GM21576 (cell line): ENCODE measurements around the gene NMRK2.

Source experiments
- ATAC-seq: cut with Tn5 transposase; IDR thresholded peaks from one replicate; pipeline ENCODE4 v1.9.1; 2021; ENCODE audit warnings: mild to moderate bottlenecking, moderate library complexity; ENCODE audit not compliant: unreplicated experiment

The NMRK2 gene

DNA sequence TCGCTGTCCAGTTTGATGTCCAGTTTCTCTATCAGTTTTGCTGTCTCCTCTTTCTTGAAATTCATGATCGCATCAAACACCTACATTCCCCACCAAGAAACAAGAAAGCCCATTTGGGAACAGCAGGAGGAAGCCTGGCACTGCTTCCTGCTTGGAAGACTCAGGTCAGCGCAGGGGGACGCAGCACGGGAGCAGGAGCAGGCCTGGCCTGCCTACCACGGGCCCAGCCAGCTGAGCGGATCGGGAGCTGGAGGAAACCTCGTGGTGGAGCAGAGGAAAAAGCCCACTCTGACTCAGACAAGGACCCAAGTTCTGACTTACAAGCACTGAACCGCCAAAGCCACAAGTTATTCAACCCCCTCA lies 48.5 kb downstream of the NMRK2 start:
- ATAC-seq: no peak

DNA sequence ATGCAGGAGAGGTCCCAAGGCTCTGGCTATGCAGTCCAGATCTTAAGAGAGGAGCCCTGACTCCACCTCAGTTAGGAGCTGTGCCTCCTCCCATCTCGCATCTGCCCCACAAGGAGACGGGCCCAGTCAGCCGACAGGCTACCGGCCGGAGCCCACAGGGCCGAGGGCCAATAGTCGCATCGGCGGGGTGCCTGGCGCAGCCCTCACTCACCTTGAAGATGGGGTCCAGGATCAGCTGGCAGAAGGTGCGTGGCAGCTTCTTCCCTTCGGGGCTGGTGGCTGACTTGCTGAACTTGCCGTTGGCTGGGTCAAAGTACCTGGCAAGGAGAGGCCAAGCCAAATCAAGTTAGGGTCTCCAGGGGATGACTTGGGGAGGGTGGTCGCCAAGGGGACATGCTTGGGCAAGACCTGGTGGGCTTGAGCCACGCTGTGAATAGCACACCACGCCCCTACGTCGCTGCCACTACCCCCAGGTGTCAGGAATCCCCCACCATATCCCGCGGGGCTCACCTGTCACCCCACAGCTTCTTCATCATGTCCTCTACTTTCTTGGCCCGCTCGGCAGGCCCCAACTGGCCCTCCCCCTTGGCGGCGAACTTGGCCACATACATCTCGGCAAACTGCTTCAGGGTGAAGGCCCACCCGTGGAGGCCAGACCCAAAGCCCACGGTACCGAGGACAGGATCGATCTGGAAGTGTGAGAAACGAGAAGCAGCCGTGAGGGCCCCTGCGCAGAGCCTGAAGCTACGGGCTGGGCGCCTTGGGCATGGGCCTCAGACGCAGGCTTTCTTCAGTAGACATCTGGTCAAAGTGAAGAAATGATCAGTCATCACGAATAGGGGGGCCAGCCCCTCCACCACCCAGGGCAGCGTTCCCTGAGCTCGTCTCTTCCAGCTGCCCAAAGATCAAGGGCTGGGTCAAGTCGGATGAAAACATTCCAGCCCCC lies 49.1 kb downstream of the NMRK2 start:
- ATAC-seq: no peak

DNA sequence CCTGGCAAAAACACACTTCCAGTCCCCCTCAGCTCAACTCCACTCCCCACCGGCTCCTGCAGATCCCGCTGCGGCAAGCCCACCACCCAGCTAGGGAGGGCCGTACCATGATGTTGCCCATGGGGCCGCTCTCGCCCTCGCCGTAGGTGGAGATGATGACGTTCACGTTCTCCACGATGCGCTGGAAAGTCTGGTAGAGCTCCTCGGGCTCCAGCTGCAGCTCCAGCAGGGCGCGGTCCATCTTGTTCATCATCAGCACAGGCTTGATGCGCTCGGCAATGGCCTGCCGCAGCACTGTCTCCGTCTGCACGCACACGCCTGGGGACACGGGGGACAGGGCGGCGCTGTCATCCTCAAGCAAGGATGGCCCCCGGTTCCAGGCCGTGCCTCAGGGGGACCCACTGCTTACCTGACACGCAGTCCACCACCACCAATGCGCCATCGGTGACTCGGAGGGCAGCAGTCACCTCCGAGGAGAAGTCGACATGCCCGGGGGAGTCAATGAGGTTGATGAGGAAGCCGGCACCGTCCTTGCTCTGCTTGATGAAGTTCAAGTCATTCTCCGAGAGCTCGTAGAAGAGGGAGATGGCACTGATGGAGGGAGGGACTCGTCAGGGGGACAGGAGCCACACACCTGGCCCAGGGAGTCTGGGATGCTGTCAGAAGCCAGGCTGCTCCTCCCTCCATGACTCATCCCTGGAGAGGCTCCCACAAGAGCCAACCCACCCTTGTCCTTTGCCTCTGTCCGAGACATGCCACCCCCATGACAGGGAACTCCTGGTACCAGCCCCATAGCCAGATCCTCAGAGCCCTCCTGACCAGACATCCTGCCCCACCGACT lies 50.1 kb downstream of the NMRK2 start:
- ATAC-seq: no peak

DNA sequence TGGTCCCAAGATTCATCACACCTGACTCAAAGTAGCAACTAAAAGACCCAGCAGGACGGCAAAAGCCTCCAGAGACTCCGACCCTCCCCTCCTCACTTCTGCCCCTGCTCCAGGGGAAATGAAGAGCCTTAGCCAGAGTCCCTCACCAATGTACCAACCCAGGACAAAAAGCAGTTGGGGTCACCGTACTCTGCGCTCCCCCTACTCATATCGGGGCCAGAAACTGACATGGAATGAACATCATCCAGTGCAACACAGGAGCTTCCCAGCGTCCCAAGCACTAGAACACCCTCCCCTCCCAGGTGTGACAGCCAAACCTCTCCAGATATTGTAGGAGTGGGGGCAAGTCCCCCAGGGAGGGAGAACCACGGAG lies 50.7 kb downstream of the NMRK2 start:
- no peak for ATAC-seq

DNA sequence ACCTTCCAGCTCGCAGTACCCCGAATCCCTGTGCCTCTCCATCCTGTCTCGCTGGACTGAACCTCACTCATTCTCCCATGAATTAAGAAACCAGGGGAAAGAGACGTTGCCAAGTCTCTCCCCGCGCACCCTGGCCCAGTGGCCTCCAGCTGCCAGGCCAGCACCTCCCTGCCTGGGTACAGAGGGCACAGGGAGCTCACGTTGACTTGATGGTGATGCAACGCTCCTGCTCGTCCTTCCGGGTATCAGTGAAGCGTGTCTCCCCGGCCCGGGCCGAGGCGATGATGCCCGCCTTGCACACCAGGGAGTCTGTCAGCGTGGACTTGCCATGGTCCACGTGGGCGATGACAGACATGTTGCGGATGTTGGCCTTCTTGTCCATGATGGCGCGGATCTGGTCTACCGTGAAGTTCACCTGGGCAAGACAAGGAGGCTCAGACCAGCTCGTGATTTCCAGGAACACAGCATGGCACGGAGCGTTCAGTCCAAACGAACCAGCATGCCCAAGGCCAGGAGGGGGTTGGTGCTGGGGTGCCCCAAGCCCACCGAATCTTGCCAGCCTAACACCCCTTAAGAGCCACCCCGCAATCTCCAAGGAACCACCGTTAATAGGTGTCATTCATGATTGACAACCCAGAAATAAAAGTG lies 51.2 kb downstream of the NMRK2 start:
- ATAC-seq: no peak

DNA sequence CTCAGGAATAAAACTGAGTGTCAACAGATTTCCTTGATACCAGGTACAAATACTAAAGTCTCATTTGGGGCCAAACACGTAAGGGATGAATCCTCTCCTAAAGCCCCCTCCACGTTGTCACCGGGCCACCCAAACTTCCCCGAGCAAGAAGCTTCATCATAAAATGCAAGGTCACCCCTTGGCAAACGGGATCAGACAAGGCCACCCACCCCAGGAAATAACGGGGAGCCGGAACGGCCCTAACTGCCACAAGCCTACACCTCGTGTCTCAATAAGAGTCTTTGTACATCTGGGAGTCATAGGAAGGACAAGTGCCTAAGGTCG lies 51.7 kb downstream of the NMRK2 start:
- no peak for ATAC-seq

DNA sequence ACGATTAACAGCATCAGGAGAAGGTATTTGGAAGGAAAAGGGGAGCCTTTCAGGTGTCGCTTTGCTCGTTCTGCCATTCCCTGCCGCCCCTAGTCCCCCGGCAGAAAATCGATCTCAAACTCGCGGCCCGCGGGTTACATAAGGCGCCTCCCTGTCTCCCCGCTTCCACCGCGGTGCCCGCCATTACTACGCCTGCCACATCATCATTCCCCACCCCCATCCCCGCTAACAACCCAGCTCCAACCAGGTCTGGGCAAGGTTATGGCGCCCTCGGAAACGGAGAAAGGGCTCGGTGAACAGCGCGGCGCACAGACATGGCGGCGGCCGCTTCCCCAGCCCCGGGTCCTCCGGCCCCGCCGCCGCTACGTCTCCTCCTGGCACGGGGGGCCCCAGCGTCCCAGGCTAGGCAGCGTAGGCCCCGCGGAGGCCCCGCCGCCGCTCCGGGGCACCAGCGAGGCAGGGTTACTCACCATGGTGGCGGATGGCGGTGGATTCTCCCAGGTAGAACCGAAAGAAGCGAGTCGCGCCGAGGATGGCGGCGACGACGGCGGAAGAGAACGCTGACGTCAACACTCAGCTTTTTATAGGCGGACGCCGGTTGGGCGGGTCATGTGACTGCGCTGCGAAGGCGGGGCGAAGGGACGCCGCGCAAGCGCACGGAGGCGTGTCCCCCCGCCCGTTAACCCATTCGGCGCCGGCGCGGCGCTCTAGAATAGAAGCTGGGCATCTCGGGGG lies 52.2 kb downstream of the NMRK2 start, which contains the start of gene EEF2:
Gene EEF2, minus strand, starts transcription at position 556 of the 735 bp plus-strand sequence. Its CDS starts 83 bp downstream, at position 473.
- ATAC-seq: peak; percentile 42

DNA sequence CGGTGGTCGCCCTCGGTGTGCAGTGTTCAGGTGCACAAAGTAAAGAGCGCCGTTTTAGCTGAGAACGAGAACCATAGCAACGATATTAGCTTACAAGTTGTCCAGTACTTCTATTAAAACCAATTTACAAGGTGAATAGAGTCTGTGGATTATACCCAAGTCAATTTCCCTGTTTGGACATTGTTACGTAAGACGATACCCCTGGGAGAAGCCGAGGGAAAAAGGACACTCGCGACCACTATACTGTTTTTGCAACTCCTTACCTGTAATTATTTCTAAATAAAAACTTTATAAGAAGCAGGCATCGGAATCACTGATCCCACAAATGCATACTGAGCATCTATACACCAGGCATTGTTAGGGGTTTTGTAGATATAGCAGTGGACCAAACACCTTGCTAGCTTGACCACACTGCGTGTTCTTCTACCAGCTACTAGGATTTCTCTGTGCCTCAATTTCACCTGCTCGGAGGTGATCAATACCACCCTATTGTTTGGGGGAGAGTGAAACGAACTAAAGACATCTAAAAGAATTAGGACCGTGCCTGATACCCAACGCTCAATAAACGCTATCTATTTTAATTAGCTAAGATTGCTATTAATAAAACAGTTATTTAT lies 52.9 kb downstream of the NMRK2 start:
- ATAC-seq: no peak

DNA sequence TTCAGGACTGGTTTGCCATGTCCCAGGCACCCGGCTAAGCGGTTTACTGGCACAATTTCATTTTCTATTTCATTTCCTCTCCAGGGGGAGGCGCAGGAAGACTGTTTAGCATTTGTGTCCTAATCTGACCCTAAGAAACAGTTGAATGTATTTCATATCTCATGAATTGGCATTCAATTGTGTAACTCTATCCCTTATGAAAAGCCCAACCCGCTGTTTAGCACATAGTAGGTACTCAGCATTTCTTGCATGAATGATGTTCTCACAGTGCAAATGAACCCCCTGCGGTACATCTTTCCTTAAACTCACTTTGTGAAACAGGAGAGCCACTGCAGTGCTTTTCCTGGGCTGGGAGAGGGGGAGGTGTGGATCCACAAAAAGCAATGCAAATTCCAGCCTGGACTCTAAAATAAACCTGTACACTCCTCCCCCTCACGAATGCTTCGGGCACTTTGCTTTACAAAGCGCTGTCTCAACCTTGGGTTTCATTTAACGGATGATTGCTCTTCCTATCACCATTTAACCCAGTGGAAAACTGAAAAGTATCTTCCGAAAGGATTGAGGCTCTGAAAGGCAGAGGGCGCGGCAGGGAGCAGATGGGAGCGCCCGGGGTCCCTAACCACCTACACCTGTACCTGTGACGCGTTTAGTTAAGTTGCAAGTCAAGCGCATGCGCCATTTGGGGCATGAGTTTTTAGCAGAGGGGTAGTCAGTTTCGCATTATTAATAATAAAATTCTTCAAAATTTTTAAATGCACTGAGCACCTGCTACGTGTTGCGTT lies 53.6 kb downstream of the NMRK2 start:
- no peak for ATAC-seq

DNA sequence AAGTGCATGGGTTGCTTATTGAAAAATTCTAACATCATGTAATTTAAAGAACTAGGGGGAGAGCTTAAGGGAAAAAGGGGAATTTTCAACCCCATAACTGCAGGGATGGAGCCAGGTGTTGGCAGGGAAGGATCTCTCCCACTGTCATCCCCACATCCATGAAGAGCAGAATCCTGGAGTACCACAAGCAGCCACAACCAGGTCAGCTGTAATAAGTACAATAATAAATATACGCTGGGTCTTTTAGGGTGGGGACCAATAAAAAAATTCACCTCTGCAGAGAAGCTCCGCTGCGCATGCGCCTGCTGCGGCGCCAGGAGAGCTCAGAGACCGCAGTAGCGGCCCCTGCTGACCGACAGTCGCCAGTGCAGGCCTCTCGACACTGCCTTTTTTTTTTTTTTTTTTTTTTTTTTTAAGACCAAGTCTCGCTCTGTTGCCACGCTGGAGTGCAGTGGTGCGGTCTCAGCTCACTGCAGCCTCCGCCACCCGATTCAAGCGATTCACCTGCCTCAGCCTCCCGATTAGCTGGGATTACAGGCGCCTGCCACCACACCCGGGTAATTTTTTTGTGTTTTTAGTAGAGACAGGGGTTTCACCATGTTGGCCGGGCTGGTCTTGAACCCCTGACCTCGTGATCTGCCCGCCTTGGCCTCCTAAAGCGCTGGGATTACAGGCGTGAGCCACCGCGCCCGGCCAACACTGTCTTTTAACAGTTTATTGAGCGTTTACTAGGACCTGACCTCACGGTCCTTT lies 54.9 kb downstream of the NMRK2 start:
- no peak for ATAC-seq

DNA sequence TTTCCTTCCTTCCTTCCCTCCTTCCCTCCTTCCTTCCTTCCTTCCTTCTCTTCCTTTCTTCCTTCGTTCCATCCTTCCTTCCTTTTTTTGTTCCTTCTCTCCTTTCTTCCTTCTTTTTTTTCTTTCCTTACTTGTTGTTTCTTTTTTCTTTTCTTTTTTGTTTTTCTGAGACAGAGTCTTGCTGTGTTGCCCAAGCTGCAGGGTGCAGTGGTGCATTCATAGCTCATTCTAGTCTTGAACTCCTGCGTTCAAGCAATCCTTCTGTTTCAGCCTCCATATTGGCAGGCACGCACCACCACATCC lies 57.9 kb downstream of the NMRK2 start:
- ATAC-seq: no peak
